MCF 10A (cell line): ENCODE measurements around the gene TNS3. TPM values are rescaled to one million over a fixed set of nuclear protein-coding genes. Genes with fewer than 3 reads are reported as not detected.

ENCODE experiments used
- BruUV-seq: library from RNA; stranded (reverse); fragments of 400-500 nt; replicated peaks from 2 replicates; lab custom pipeline; 2021; lab: Mats Ljungman, UMichigan
- CTCF ChIA-PET: fragments of 300-600 bp; sonication (Branson Sonifier 250); formaldehyde crosslinking; extraction: SDS; loops from one replicate; lab custom pipeline; 2021; ENCODE audit warnings: antibody characterized with exemption, inconsistent platforms; lab: Yijun Ruan, JAX
- POLR2A ChIA-PET: fragments of 300-600, 350-650 bp; sonication (Branson Sonifier 250); formaldehyde crosslinking; extraction: SDS; loops from one replicate; lab custom pipeline; 2020; ENCODE audit warnings: antibody characterized with exemption, inconsistent platforms; lab: Yijun Ruan, JAX
- DNase-seq: peaks from one replicate; pipeline ENCODE4 v3.0.0-alpha.2; 2018; ENCODE audit not compliant: unreplicated experiment
- H3K27ac Mint-ChIP-seq: one replicate; pipeline ENCODE4 v1.8.0; 2022; ENCODE audit warnings: mild to moderate bottlenecking, low read depth, mixed read lengths; ENCODE audit not compliant: unreplicated experiment
- H3K27me3 Mint-ChIP-seq: one replicate; pipeline ENCODE4 v1.8.0; 2022; ENCODE audit warnings: mixed read lengths; ENCODE audit not compliant: insufficient read depth, unreplicated experiment
- H3K36me3 Mint-ChIP-seq: one replicate; pipeline ENCODE4 v1.8.0; 2022; ENCODE audit warnings: mild to moderate bottlenecking, moderate library complexity, mixed read lengths; ENCODE audit not compliant: insufficient read depth, unreplicated experiment
- H3K4me1 Mint-ChIP-seq: one replicate; pipeline ENCODE4 v1.8.0; 2022; ENCODE audit warnings: mixed read lengths; ENCODE audit not compliant: insufficient read depth, unreplicated experiment
- H3K4me3 Mint-ChIP-seq: one replicate; pipeline ENCODE4 v1.8.0; 2022; ENCODE audit warnings: mild to moderate bottlenecking, moderate library complexity, mixed read lengths; ENCODE audit not compliant: unreplicated experiment
- H3K9me3 Mint-ChIP-seq: one replicate; pipeline ENCODE4 v1.8.0; 2022; ENCODE audit warnings: mixed read lengths; ENCODE audit not compliant: unreplicated experiment
- CTCF ChIP-seq: fragments of 200-600 bp; IDR thresholded peaks from one replicate; pipeline ENCODE4 v1.8.0; 2022; ENCODE audit warnings: antibody characterized with exemption, mild to moderate bottlenecking; ENCODE audit not compliant: unreplicated experiment
- intact Hi-C: fragments of 100-400 bp; cut with micrococcal nuclease; formaldehyde crosslinking; loops from 2 replicates; pipeline ENCODE4 v1.14.1; 2022
- total RNA-seq: library from RNA; stranded (reverse); gene quantifications from 2 replicates; pipeline ENCODE4 v1.2.3, GENCODE V29; 2022

The TNS3 gene
- total RNA-seq, 1 experiment from 2014 or later = 30.1 TPM

- CTCF ChIA-PET = no interaction called here
- Mint-ChIP-seq H3K27me3 (no peaks in the 10 kb centered on the region), H3K4me3 (no peak overlapping the region), H3K4me1 (peaks cover 20% of the 10 kb centered on the region), H3K9me3 (no peaks in the 10 kb centered on the region), H3K27ac (no peak overlapping the region), H3K36me3 (peaks cover 37% of the 10 kb centered on the region)
- DNase-seq = no peak
- intact Hi-C loops = no loop called here
- no TSS peak for BruUV-seq
- POLR2A ChIA-PET = no interaction called here
- TF ChIP-seq CTCF = no peak
Measured at GRCh38 chr7:47366960-47367359, 215.0 kb downstream of the TNS3 start.

GRCh38 chr7:47366211-47366610, 215.7 kb downstream of the TNS3 start:
- no peak for TF ChIP-seq CTCF
- peaks cover 33% of the 10 kb centered on the region for H3K36me3 Mint-ChIP-seq
- no peak overlapping the region for H3K27ac Mint-ChIP-seq
- H3K27me3 Mint-ChIP-seq = no peaks in the 10 kb centered on the region
- H3K9me3 Mint-ChIP-seq = no peaks in the 10 kb centered on the region
- no peak for DNase-seq
- ChIA-PET POLR2A (no interaction called here), CTCF (no interaction called here)
- H3K4me1 Mint-ChIP-seq = peaks cover 12% of the 10 kb centered on the region
- intact Hi-C loops = no loop called here
- no peak overlapping the region for H3K4me3 Mint-ChIP-seq
- BruUV-seq = no TSS peak

- Mint-ChIP-seq H3K9me3 (no peaks in the 10 kb centered on the region), H3K36me3 (peaks cover 19% of the 10 kb centered on the region), H3K27ac (no peak overlapping the region), H3K4me3 (no peak overlapping the region), H3K4me1 (no peaks in the 10 kb centered on the region), H3K27me3 (no peaks in the 10 kb centered on the region)
- no peak for TF ChIP-seq CTCF
- ChIA-PET CTCF (interaction anchor here (0.6 kb wide), 1 partner anchor 463 kb away, joined by 4 read pairs; no protein-coding TSS in a partner anchor), POLR2A (interaction anchor here (1.9 kb wide), 1 partner anchor 17 kb away, joined by 8 read pairs; no protein-coding TSS in a partner anchor)
- no peak for DNase-seq
- intact Hi-C loops = no loop called here
- no TSS peak for BruUV-seq
Measured at GRCh38 chr7:47362984-47363383, 218.9 kb downstream of the TNS3 start.

GRCh38 chr7:47361746-47362215, 220.1 kb downstream of the TNS3 start:
- CTCF ChIA-PET = interaction anchor here (0.7 to 1.0 kb wide), 2 partner anchors 96 to 306 kb away, joined by 3 read pairs; no protein-coding TSS in a partner anchor
- peak; percentile 97 for DNase-seq
- Mint-ChIP-seq H3K4me1 (no peaks in the 10 kb centered on the region), H3K9me3 (no peaks in the 10 kb centered on the region), H3K27me3 (no peaks in the 10 kb centered on the region), H3K4me3 (peak overlapping the region; percentile 52), H3K36me3 (peaks cover 10% of the 10 kb centered on the region), H3K27ac (no peak overlapping the region)
- BruUV-seq = no TSS peak
- intact Hi-C loops = no loop called here
- TF ChIP-seq CTCF = no peak
- POLR2A ChIA-PET = interaction anchor here (0.6 to 2.7 kb wide), 6 partner anchors 18 to 56 kb away, joined by 3 to 15 read pairs (median 4); no protein-coding TSS in a partner anchor
